ENCODE results near the gene HPDL. TPM values are rescaled to one million over a fixed set of nuclear protein-coding genes. Genes with fewer than 3 reads are reported as not detected.

The HPDL gene
- total RNA-seq, 3 donors from 2014 or later: 2.1 to 8.8 (median 7.4) TPM

- TF ChIP-seq CTCF (IDR thresholded peaks at IDR 0.05): no peak
- no peaks in the 10 kb centered on the region for H3K36me3 ChIP-seq (ENCODE audit: low read depth)
- DNase-seq: no peak
- intact Hi-C loops (cut with DNase I, micrococcal nuclease): no loop called here
- H3K4me1 ChIP-seq (ENCODE audit: low read depth): no peaks in the 10 kb centered on the region
- no peaks in the 10 kb centered on the region for H3K9me3 ChIP-seq
- no peak overlapping the region for H3K4me3 ChIP-seq
- no peak for ATAC-seq
Observed at GRCh38 chr1:45373573-45373972, 46.9 kb downstream of the HPDL start.

GRCh38 chr1:45375104-45376090 lies 48.7 kb downstream of the HPDL start:
- ATAC-seq: no peak
- intact Hi-C loops (cut with DNase I, micrococcal nuclease): no loop called here
- DNase-seq: no peak

GRCh38 chr1:45378184-45378583 lies 51.5 kb downstream of the HPDL start:
- Histone ChIP-seq H3K4me1 (ENCODE audit: low read depth) (no peaks in the 10 kb centered on the region), H3K36me3 (ENCODE audit: low read depth) (no peaks in the 10 kb centered on the region), H3K9me3 (no peaks in the 10 kb centered on the region), H3K4me3 (no peak overlapping the region)
- no peak for ATAC-seq
- intact Hi-C loops (cut with DNase I, micrococcal nuclease): no loop called here
- TF ChIP-seq CTCF (IDR thresholded peaks at IDR 0.05): no peak
- no peak for DNase-seq

More at GRCh38 chr1:45375104-45376090, 48.7 kb downstream of the HPDL start:
- no peaks in the 10 kb centered on the region for H3K36me3 ChIP-seq (ENCODE audit: low read depth)
- H3K9me3 ChIP-seq: no peaks in the 10 kb centered on the region
- H3K4me3 ChIP-seq: no peak overlapping the region
- no peaks in the 10 kb centered on the region for H3K4me1 ChIP-seq (ENCODE audit: low read depth)
- no peak for TF ChIP-seq CTCF (IDR thresholded peaks at IDR 0.05)

Other genes starting within 250 kb of the HPDL start
- 10 to 100 TPM in 2 of 3 donors, 1 to 10 TPM in 1; 6.9 to 16.5 (median 10.1) TPM for gene ZSWIM5, start 120.3 kb upstream of the HPDL start, total RNA-seq
- 10 to 100 TPM; 11.1 to 18.7 (median 12.9) TPM for gene TOE1, start 13.3 kb downstream of the HPDL start, total RNA-seq
- 10 to 100 TPM; 30.0 to 43.1 (median 35.8) TPM for gene MUTYH, start 13.5 kb downstream of the HPDL start, total RNA-seq
- gene TESK2, start 164.3 kb downstream of the HPDL start, total RNA-seq: 10 to 100 TPM; 10.7 to 19.9 (median 10.8) TPM
- 1 to 10 TPM; 1.3 to 1.6 (median 1.5) TPM for gene CCDC163, start 173.2 kb downstream of the HPDL start, total RNA-seq
- gene MMACHC, start 173.4 kb downstream of the HPDL start, total RNA-seq: 10 to 100 TPM in 2 of 3 donors, 1 to 10 TPM in 1; 9.2 to 12.4 (median 11.2) TPM
- 100 to 1,000 TPM; 248 to 306 (median 295) TPM for gene PRDX1, start 195.0 kb downstream of the HPDL start, total RNA-seq
- gene AKR1A1, start 223.9 kb downstream of the HPDL start, total RNA-seq: 100 to 1,000 TPM; 118 to 206 (median 190) TPM